ENCODE data around the gene MRPL20.

- TF ChIP-seq, protein P1, sequence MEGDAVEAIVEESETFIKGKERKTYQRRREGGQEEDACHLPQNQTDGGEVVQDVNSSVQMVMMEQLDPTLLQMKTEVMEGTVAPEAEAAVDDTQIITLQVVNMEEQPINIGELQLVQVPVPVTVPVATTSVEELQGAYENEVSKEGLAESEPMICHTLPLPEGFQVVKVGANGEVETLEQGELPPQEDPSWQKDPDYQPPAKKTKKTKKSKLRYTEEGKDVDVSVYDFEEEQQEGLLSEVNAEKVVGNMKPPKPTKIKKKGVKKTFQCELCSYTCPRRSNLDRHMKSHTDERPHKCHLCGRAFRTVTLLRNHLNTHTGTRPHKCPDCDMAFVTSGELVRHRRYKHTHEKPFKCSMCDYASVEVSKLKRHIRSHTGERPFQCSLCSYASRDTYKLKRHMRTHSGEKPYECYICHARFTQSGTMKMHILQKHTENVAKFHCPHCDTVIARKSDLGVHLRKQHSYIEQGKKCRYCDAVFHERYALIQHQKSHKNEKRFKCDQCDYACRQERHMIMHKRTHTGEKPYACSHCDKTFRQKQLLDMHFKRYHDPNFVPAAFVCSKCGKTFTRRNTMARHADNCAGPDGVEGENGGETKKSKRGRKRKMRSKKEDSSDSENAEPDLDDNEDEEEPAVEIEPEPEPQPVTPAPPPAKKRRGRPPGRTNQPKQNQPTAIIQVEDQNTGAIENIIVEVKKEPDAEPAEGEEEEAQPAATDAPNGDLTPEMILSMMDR (IDR thresholded peaks at IDR 0.05; ENCODE audit: low read depth, low read length, poor library complexity, severe bottlenecking), result no peak
- no peak for TF ChIP-seq EZH2phosphoT487 (IDR thresholded peaks at IDR 0.05; ENCODE audit: borderline replicate concordance, low read length)
Observed at GRCh38 chr1:1395166-1395565, 11.9 kb downstream of the MRPL20 start.
